Transverse colon (tissue), 4 donors: ENCODE measurements around the gene PDLIM1. TPM values are rescaled to one million over a fixed set of nuclear protein-coding genes. Genes with fewer than 3 reads are reported as not detected.

ENCODE experiments used
- DNase-seq: peaks from one replicate; pipeline ENCODE4 v3.0.0-alpha.2; 2019
- H3K27ac ChIP-seq, 4 donors: fragments of 200-600 bp; sonication (generic); 2 replicates each; pipeline ENCODE4 v1.5.1; 2016 to 2018; ENCODE audit warnings: inconsistent platforms in 4 of 4
- H3K27me3 ChIP-seq: fragments of 200-600 bp; sonication (generic); 2 replicates; pipeline ENCODE4 v1.5.1; 2017; ENCODE audit warnings: inconsistent platforms
- H3K36me3 ChIP-seq, 4 donors: fragments of 200-600 bp; sonication (generic); 2 replicates each; pipeline ENCODE4 v1.5.1; 2017 to 2019; ENCODE audit warnings: inconsistent platforms in 4 of 4
- H3K4me1 ChIP-seq, 4 donors: fragments of 200-600 bp; sonication (generic); 2 replicates each; pipeline ENCODE4 v1.5.1; 2017 to 2020; ENCODE audit warnings: inconsistent platforms in 4 of 4
- H3K4me3 ChIP-seq, 4 donors: fragments of 200-600 bp; sonication (generic); 1 replicate in 1 of 4; 2 replicates in 3 of 4; pipeline versions ENCODE4 v1.5.1 to v1.6.1; 2017 to 2019; ENCODE audit warnings: inconsistent platforms in 4 of 4
- H3K9me3 ChIP-seq, 2 donors: fragments of 200-600 bp; sonication (generic); 2 replicates each; pipeline ENCODE4 v1.5.1; 2017 to 2019; ENCODE audit warnings: inconsistent platforms in 2 of 2
- CTCF ChIP-seq, 5 experiments: fragments of 200-600 bp in 3 of 5; fragments of 450-650 bp in 2 of 5; sonication (generic) in 3 of 5; IDR thresholded peaks; 1 replicate in 2 of 5; 2 replicates in 3 of 5; pipeline ENCODE4 v1.5.1; 2016 to 2017; ENCODE audit warnings: antibody characterized with exemption in 5 of 5, inconsistent platforms in 3 of 5, mild to moderate bottlenecking in 2 of 5, moderate library complexity in 1 of 5
- EP300 ChIP-seq: sonication (generic); formaldehyde crosslinking; IDR thresholded peaks from one replicate; pipeline ENCODE4 v1.6.1; 2017; ENCODE audit warnings: antibody characterized with exemption, low read depth
- POLR2A ChIP-seq: fragments of 450-650 bp; IDR thresholded peaks from one replicate; pipeline ENCODE4 v1.6.1; 2016; ENCODE audit warnings: antibody characterized with exemption, mild to moderate bottlenecking, moderate library complexity
- POLR2AphosphoS5 ChIP-seq, 3 donors: sonication (generic); formaldehyde crosslinking; IDR thresholded peaks; one replicate each; pipeline ENCODE4 v1.6.1; 2016; ENCODE audit warnings: antibody characterized with exemption in 3 of 3
- WGBS, 2 donors: methylation state at CpG; one replicate each; pipeline ENCODE4 v1.1.5; 2018; ENCODE audit warnings: low coverage in 1 of 2; 5-methylcytosine and 5-hydroxymethylcytosine counted together
- in situ Hi-C, 4 donors: fragments of 200-750 bp; cut with MboI; loops; one replicate each; pipeline versions ENCODE4 v1.15.0 to v1.15.1; 2017; ENCODE audit warnings: low sequenced_read_pairs in 3 of 4, low pct_ligation_motif_present in 1 of 4, low pct_unique_long_range_greater_than_20kb in 1 of 4
- intact Hi-C: fragments of 100-400 bp; cut with DNase I; formaldehyde crosslinking; loops from one replicate; pipeline ENCODE4 v1.15.1; 2023; ENCODE audit warnings: low total_unique reads
- total RNA-seq, 4 donors: library from RNA; depleted of rRNA; stranded (reverse); fragments of >200 nt; gene quantifications; one replicate each; pipeline ENCODE4 v1.1.0, GENCODE V29; 2016

Gene PDLIM1
- total RNA-seq, 4 donors from 2014 or later = 201 to 259 (median 225) TPM

GRCh38 chr10:95300022-95300539 is 9.3 kb upstream of the PDLIM1 start:
- Histone ChIP-seq H3K27ac (no peak overlapping the region), H3K36me3 (no peaks in the 10 kb centered on the region), H3K4me1 (peaks cover 3 to 17% (median 12%) of the 10 kb centered on the region in 4 donors), H3K9me3 (no peaks in the 10 kb centered on the region), H3K27me3 (no peaks in the 10 kb centered on the region), H3K4me3 (no peak overlapping the region)
- TF ChIP-seq POLR2A (no peak), POLR2AphosphoS5 (IDR thresholded peaks at IDR 0.05) (no peak), EP300 (no peak), CTCF (IDR thresholded peaks at IDR 0.05) (no peak)
- in situ Hi-C loops = no loop called here
- no peak for DNase-seq
- intact Hi-C loops = no loop called here
- WGBS, 2 donors = 82 to 100% methylated on average over 1 to 3 of the region's 3 CpGs

- no peak for DNase-seq
- Histone ChIP-seq H3K27me3 (no peaks in the 10 kb centered on the region), H3K4me1 (peaks cover 5 to 26% (median 20%) of the 10 kb centered on the region in 4 donors), H3K36me3 (no peaks in the 10 kb centered on the region), H3K27ac (no peak overlapping the region), H3K9me3 (no peaks in the 10 kb centered on the region), H3K4me3 (no peak overlapping the region)
- in situ Hi-C loops (no loop called here), intact Hi-C loops (no loop called here)
- 93 to 96% methylated on average over 3 of the region's 3 CpGs for WGBS, 2 donors
- TF ChIP-seq POLR2AphosphoS5 (IDR thresholded peaks at IDR 0.05) = no peak
These were observed 6.6 kb upstream of the PDLIM1 start for GRCh38 chr10:95297402-95297801.

GRCh38 chr10:95296764-95297163 is 6.0 kb upstream of the PDLIM1 start:
- Histone ChIP-seq H3K4me3 (no peak overlapping the region), H3K27me3 (no peaks in the 10 kb centered on the region), H3K36me3 (no peaks in the 10 kb centered on the region), H3K9me3 (no peaks in the 10 kb centered on the region), H3K4me1 (peaks cover 5 to 26% (median 20%) of the 10 kb centered on the region in 4 donors), H3K27ac (no peak overlapping the region)
- TF ChIP-seq CTCF (IDR thresholded peaks at IDR 0.05) (no peak), POLR2A (no peak), EP300 (no peak), POLR2AphosphoS5 (IDR thresholded peaks at IDR 0.05) (no peak)
- 99% methylated on average over 4 of the region's 4 CpGs; no CpG with 5 or more reads in 1 of the 2 donors for WGBS, 2 donors
- in situ Hi-C loops = no loop called here
- DNase-seq = no peak
- intact Hi-C loops = no loop called here

- H3K27me3 ChIP-seq = peaks cover under 1% of the 10 kb centered on the region
- H3K4me1 ChIP-seq = peaks cover 5 to 33% (median 25%) of the 10 kb centered on the region in 4 donors
- H3K9me3 ChIP-seq = no peaks in the 10 kb centered on the region
- WGBS, 2 donors = 9% methylated on average over 39 of the region's 39 CpGs; no CpG with 5 or more reads in 1 of the 2 donors
- peak overlapping the region; percentile 74 to 92 (median 84) for H3K27ac ChIP-seq
- H3K36me3 ChIP-seq = no peaks in the 10 kb centered on the region
- intact Hi-C loops (no loop called here), in situ Hi-C loops (no loop called here)
- TF ChIP-seq EP300 (no peak), CTCF (IDR thresholded peaks at IDR 0.05) (no peak), POLR2A (peak; percentile 34), POLR2AphosphoS5 (IDR thresholded peaks at IDR 0.05) (peak in 2 of 3 donors; percentile 21 to 51)
- DNase-seq = peak; percentile 79
- peak overlapping the region in 3 of 4 donors; percentile 23 to 39 (median 26) for H3K4me3 ChIP-seq
These were observed 4.4 kb upstream of the PDLIM1 start for GRCh38 chr10:95295031-95295755.
